ENCODE measurements around the gene KIF24.
"Not testable (repeated sequence)": the region's sequence is repeated elsewhere in the genome, so short reads cannot be mapped to it uniquely, and the experiment has no call there.

Gene KIF24

DNA sequence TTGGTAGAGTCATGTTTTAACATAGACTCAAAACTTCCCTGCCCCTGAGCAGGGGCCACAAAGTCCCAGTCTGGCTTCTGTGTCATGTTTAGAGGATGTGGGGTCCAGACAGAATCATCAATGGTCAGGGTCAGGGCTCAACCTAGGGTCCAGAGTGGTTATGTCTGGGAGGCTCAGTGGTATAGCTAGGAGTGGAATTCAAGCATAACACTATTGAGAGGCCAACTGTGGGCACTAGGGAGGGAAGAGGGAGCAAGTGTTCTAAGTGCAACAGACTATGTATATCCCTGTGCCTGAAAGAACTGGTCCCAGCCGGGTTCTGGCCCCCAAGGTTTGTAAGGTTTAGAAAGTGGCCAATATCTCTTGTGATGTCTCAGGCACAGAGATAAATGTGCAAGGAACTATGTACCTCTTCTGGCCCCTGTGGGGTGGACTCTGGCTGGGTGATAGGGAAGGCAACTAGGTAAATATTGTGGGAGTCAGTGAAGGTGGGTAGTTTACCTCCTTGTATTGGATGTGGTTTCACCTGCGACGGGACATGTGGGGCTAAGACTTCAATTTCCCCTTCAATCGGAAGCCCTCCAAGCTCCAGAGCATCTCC, 33.6 kb upstream of the KIF24 start:
- no peak for DNase-seq

DNA sequence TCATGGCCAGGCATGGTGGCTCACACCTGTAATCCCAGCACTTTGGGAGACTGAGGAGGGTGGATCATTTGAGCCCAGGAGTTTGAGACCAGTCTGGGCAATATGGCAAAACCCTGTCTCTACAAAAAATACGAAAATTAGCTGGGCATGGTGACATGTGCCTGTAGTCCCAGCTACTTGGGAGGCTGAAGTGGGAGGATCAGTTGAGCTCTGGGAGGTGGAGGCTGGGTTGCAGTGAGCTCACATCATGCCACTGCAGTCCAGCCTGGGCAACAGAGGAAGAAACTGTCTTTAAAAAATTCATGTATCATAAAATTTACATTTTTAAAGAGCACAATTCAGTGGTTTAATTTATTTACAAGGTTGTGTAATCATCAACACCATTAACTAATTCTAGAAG, 23.9 kb upstream of the KIF24 start:
- not testable (repeated sequence) for DNase-seq

DNA sequence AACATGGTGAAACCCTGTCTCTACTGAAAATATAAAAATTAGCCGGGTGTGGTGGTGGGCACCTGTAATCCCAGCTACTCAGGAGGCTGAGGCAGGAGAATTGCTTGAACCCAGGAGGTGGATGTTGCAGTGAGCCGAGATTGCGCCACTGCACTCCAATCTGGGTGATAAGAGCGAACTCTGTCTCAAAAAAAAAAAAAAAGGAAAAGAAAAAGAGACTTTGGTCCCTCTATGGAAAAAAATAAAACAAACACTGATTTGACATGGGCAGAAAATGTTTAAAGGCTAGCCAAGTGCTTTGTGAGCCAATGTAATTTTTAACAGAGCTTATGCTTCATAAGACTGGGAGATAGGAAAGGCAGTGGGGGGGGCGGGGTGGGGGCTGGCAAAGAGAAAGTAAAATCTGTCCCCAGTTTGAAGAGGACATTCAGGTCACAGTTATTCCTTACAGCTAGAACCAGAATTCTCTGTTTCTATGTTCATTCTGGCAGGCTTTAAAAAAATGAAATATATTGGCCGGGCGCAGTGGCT, 23.1 kb upstream of the KIF24 start:
- DNase-seq, result not testable (repeated sequence)

DNA sequence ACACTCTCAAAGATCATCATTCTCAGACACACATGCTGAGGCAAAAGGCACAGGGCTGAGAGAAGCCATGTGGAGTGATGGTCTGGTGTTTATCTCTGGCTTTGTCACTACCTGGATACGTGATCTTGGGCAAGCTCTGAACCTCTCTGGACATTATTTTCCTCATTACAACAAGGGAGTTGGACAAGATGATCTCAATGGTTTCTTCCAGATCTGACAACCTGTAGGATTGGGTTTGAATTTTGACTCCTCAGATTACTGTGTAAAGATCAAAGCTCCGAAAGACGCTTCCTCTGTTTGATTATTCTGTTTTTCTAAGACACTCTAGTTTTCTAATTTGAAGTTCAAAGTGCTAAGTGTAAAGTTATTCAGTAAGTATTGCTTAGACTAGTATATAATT, 20.3 kb upstream of the KIF24 start:
- no peak for DNase-seq

DNA sequence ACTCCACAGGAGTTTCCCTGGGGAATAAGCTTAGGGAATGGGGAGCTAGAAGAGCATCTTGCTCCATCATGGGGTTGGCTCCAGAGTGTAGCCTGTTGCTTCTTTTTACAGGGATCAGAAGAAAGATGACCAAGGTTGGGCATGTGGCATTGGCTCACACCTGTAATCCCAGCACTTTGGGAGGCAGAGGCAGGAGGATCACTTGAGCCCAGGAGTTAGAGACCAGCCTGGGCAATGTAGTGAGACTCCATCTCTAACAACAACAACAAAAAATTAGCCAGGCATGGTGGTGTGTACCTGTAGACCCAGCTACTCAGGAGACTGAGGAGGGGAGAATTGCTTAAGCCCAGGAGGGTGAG, 18.7 kb upstream of the KIF24 start:
- no peak for DNase-seq

DNA sequence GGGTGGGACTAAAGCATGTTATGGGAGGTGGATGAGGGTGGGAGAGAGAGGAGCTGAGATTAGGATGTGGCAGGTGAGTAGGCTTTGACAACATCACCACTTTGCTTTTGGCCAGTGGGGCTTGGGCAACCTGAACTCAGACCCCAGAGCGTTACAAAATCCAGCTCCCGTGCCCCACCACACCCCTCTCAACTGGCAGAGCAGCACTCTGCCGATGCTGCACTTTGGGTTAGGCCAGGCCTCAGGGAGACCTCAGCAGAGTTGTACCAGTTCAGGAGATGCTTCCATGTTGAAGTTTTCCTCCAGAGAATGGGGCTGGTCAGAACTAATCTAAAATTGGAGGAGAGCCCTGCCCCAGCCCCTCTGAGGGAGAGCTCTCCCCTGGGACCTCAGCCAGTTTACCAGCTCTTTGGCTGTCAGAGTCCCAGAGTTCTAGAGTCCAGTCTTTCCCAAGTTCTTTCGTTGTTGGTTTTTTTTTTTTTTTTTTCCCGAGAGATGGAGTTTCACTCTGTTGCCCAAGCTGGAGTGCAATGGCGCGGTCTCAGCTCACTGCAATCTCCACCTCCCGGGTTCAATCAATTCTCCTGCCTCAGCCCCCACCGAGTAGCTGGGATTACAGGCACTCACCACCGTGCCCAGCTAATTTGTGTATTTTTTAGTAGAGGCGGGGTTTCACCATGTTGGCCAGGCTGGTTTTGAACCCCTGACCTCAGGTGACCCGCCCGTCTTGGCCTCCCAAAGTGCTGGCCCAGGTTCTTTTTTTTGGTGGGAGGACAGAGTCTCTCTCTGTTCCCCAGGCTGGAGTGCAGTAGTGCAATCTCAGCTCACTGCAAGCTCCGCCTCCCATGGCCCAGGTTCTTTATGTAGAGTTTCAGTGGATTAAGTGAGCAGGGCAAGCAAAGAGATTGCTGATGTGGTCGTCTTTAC, 18.1 kb upstream of the KIF24 start:
- no peak for DNase-seq

DNA sequence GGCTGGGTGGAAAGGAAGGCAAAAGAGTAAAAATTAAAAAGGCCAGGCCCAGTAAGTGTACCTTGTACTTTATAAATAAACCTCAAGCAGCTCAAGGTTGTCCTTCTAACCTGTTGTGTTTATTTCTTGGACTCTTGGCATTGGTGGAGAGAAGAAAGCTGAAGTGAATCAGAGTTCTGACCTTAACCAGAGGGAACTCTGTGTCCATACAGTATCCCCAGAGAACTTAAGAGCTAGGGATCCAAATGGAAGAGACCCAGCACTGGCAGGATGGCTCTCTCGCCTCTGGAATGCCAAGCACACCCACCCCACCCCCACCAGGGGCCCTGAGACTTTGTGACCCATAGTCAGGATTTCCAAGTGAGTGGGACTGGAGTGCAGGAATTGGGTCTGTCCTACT, 14.5 kb upstream of the KIF24 start:
- no peak for DNase-seq

DNA sequence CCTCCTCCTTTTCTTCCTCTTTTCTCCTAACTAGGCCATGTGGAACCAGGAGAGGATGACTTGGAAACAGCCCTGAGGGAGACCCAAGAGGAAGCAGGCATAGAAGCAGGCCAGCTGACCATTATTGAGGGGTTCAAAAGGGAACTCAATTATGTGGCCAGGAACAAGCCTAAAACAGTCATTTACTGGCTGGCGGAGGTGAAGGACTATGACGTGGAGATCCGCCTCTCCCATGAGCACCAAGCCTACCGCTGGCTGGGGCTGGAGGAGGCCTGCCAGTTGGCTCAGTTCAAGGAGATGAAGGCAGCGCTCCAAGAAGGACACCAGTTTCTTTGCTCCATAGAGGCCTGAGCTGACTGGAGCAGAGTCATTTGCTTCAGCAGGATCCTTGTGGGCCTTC, 14.0 kb upstream of the KIF24 start:
- DNase-seq, result peak in 2 of 4 experiments; percentile 5 to 13

DNA sequence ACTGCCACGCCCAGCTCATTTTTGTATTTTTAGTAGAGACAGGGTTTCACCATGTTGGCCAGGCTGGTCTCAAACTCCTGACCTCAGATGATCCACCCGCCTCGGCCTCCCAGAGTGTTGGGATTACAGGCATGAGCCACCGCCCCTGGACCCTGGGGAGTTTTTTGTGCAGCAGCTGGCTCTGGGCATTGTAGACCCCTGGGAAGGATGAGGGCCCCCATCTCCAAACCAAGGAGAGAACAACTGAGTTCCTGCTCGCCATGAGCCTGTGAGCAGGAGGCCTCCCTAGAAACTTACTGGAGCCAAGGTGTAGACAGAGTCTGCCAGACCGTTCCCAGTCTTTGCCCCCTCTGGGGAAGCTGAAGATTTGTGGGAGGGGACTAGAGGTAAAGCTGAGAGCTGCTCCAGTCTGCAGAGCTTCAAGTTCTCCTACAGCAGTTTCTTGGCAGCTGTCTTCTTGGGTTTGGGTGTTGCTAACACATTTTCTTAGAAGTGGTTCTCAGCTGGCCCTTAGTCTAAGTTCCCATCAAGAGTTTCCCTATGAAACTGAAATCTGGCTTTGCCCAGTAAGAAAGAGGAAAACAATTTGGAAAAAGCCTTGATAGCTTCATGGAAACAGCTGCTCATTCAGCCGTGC, 12.7 kb upstream of the KIF24 start:
- DNase-seq, result peak in 1 of 4 experiments; percentile 15

DNA sequence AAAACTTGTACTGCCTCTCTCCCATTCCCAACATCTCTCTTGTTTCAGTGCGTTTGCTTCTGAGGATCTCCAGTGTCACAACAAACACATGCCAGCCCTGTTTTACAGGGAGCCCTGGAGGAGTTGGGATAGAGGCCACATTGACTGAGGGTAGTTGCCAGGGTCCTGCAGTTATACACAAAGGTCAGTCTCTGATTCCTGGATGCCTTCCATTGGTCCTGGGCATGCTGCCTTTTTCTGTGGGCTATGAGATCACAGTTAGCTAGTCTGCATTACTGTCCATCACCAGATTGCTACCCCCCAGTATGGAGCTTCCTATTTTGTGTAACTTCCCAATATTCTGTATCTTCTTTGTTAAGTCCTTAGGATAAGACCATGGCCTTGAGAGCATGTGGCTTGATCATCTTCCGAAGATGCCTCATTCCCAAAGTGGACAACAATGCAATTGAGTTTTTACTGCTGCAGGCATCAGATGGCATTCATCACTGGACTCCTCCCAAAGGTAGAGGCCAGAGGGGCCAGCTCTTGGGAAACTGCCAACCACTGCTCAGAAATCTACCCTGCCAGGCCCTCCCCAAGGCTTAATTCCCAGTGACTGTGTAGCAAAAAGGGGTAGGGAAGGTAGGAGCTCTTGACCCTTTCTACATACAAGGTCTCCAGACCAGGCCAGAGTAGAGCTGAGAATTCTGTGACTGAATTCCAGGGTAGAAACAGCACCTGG, 9.8 kb upstream of the KIF24 start:
- no peak for DNase-seq

DNA sequence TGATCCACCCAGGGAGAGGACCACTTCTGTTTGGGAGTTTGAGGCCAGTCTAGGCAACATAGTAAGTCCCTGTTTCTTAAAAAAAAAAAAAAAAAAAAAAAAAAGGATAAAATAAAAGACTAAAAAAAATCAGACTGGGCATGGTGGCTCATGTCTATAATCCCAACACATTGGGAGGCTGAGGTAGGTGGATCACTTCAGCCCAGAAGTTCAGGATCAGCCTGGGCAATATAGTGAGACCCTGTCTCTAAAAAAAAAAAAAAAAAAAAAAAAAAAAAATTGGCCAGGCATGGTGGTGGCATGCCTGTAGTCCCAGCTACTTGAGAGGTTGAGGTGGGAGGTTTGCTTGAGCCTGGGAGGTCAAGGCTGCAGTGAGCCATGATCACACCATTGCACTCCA, 9.0 kb upstream of the KIF24 start:
- not testable (repeated sequence) for DNase-seq

DNA sequence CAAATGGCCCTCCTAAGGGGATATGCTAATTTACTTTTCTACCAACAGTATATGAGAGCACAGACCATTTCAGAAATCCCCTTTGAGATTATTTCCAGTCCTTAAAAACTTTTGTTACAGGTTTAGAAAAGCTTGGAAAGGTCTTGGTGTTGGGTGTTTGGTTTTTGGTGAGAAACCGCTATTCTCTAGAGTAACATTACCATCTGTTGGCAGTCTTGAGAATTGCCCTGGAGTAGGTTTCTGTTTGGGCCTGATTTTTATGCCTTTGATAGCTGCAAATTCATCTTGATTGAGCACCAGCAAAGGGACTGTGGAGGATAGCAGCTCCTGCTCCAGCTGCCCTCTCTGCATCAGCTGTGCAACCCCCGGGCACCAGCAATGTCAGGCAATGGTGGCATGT, 8.3 kb upstream of the KIF24 start:
- no peak for DNase-seq

DNA sequence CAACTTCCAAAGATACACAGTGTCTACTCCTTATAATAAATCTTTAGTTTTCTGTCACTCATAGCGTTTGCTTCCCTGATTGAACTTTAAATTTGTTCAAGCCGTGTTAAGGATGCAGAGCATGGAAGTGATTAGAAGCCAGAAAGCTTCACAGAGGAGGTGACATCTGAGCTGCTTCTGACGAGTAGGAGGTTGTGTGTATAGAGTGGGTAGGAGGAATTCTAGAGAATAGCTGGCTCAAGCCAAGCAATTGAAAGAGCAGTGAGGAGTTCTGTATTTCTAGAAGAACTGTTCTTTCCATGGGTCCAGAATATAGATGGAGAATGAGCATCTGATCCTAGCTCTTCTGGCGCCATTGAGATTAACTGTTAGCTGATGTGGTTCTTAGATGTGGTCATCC, 6.3 kb upstream of the KIF24 start:
- no peak for DNase-seq

DNA sequence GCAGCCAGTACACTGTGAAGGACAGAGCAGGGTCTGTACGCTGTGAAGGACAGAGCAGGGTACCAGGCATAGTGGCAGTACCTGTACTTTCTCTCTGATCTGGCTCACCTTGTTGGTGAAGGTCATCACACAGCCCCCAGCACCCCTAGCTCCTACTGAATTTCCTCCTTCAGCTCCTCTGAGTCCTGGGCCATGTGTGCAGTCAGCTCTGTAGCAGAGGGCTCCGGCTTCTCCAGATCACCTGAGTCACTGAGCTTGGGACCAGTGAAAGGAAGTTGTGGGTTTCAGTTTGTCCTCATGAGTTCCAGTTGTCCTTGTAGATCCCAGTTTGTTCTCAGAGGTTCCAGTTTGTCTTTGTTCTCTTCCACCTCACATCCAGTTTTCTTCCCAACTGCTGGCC, 5.8 kb upstream of the KIF24 start:
- peak in 3 of 4 experiments; percentile 24 to 44 (median 28) for DNase-seq

DNA sequence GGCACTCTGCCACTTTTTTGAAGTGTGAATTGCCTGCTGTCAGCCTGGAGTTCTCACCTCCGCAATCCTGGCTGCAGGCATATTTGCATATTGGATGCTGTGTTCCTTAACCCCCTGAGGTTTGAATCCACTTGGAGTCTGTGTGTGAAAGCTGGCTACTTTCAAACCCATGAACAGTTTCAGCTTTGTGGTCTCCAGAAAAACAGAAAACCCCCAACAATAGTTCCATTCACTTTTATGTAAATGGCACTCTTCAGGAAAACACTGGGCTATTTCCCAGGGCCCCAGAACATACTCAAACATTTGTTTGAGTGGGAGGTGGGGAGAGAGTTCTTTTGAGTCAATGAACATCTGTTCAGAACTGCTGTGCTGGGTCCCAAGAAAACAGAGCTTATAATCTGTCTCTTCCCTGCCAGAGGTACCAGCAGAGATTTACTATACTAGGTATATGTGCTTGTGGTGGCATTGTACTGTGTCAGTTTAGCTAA, 5.3 kb upstream of the KIF24 start:
- no peak for DNase-seq

DNA sequence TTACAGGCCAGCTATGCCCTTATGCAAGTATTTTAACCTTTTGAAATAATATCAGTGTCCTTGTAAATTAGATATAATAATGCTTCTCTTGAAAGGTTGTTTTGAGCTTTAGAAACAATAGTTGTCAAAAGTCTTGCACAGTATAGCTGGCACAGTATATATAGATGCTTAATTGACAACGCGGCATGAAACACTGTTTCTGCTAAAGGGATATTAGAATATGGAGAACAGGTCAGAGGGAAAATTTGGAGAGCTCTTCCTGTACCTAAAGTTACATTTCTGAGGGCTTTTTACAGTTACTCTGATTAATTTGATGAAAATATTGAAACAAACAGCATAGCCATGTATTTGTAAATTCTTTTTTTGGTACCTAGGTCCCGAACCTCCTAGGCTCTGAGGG, 4.8 kb upstream of the KIF24 start:
- no peak for DNase-seq

DNA sequence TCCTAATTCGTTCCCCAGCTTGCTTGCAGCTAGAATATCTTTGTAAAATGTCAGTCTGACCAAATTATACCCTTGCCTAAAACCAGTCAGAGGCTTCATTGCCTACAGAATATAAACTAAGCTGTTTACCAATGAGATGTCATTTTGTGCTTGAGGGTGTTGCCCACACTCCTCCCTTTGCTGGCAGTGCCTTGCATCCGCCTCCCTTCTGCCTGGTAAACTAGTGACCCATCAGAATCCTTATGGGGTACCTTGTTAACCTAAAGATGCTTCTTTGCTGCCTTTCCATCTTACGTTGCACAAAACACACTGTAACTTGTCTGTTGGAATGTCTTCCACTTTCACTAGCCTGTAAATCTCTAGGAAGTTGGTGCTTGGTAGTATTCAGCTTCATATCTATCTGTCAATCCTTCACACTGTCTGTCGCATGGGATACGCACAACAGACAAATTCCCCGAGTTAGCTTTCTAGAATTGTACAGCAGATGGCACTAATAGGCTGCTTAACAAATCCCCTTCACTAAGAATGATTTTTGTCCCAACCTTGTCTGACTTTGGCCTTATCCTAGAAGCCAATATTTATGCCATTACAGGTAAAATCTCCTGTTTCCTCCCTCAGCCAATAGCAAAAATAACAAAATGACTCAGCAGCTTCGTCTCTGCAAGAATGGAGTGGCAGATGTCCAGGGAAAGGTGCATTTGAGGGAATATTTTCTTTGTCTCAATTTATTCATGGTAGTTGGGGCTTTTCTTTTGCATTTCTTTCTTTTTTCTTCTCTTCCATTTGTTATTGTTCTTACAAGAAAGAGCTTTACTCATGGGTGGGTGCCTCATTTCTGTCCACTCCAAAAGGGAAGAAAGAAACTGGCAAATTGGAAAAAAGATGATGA, 3.3 kb upstream of the KIF24 start:
- peak; percentile 39 to 54 (median 44) for DNase-seq

DNA sequence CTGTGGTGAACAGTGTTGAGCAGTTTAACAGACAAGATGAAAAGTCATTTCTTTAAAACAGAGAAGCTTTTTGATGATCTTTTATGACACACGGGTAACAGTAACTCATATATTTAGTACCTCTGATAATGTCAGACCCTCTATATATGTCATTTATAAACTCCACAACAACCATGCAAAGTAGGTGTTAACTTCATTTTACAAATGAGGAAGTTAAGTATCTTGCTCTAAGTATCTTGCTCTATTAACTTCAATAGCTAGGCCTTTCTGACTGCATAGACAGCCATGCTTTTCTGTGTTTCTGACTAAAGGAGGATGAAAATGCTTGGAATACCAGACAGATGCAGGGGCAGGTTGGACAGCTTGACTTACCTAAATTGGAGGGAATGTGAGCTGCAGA, 2.1 kb upstream of the KIF24 start:
- DNase-seq, result peak in 2 of 4 experiments; percentile 18 to 30

DNA sequence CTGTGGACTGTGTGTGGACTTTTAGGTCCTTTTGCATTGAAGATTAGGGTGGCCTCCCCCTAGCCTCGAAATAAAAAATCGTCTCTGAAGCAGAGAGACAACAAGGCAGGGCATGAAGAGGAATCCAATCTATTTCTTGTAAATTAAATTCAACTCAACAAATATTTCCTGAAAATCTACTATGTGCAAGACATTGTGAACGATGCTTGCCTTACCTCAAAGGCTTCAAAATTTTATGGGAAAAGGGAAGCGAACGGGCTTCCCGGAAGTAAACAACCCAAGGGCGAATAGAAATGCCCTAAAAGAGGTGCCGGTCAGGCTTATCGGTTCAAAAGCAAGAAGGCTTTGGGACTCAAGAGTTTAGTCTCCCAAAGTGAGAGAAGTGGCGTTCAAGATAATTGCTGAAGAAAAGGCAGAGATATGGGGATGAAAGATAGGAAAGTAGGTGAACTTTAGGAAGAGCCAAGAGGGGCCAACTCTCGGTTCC, 525 bp downstream of the KIF24 start:
- peak in 2 of 4 experiments; percentile 63 to 71 for DNase-seq

DNA sequence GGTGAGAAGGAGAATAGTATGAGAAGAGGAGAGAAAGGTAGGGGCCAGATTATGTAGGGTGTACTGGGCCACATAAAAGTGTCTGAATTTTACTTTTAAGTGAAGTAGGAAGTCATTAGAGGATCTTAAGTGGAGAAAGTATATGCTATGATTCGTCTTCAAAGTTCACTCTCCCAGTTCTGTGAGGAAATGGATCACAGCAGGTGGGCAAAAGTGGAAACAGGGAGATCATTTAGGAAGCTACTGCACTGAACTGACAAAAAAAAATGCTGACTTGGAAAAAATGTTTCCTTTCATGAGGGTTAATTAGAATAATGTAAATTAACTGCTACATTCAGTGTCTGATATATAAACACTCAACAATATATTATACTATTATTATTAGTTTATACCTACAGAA, 2.4 kb downstream of the KIF24 start:
- DNase-seq, result no peak

DNA sequence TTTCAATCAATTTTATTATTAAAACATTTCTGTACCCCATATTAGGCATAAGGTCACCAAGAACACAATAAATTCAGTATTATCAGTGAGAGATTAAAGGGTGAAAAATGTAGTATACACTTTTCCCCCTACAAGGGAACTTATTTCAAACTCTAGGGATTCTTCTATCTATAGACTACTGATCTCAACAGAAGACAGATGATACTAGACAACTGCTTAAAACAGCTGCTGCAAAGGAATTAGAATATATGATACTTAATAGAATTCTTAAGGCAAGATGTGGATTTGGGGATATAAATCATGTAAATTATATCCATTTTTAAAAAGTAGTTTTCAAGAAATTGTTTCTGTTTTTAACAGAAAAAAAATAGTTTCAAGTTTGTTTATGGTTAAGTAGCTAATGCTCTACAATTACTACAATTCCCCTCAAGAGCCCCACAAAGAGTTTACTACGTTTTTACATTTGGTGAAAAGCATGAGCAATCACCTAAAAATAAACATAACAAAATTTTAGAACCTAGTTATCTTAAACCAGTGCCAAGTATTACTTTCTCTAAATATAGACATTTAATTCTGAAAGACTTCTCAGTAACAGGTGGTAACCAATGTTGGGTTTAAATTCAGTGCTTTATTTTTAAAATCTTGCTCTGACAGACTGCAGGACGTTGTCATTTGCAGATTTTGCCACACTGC, 6.0 kb downstream of the KIF24 start:
- no peak for DNase-seq
